ENCODE results near the gene DNAH6.
"Not testable (repeated sequence)": the region's sequence is repeated elsewhere in the genome, so short reads cannot be mapped to it uniquely, and the experiment has no call there.

The DNAH6 gene

GRCh38 chr2:84865181-84865783, 349.0 kb downstream of the DNAH6 start:
- Histone ChIP-seq H2AFZ (ENCODE audit: low read depth, low read length, severe bottlenecking) (no peak overlapping the region), H3K36me3 (ENCODE audit: low read length) (no peaks in the 10 kb centered on the region), H4K20me1 (ENCODE audit: low read depth, low read length) (no peaks in the 10 kb centered on the region), H3K27ac (ENCODE audit: low read depth, low read length) (no peak overlapping the region), H3K4me3 (ENCODE audit: insufficient read depth, low read length, poor library complexity, severe bottlenecking) (no peak overlapping the region), H3K9me3 (ENCODE audit: insufficient read depth, low read length) (no peaks in the 10 kb centered on the region), H3K9me2 (replicated peaks; ENCODE audit: insufficient read depth, low read length) (no peaks in the 10 kb centered on the region), H3K27me3 (ENCODE audit: low read length) (no peaks in the 10 kb centered on the region), H3K79me2 (ENCODE audit: insufficient read depth, low read length) (no peaks in the 10 kb centered on the region), H3F3A (ENCODE audit: insufficient read depth) (no peaks in the 10 kb centered on the region), H3K9ac (ENCODE audit: low read length) (no peak overlapping the region), H3K4me2 (ENCODE audit: low read depth, low read length, poor library complexity, severe bottlenecking) (no peak overlapping the region)
- TF ChIP-seq CTCF (IDR thresholded peaks at IDR 0.05; ENCODE audit: insufficient read depth, low read length, poor library complexity, severe bottlenecking) (peak; percentile 43), EZH2phosphoT487 (conservative IDR thresholded peaks at IDR 0.05; ENCODE audit: low read length) (no peak)

GRCh38 chr2:84866122-84866521, 349.8 kb downstream of the DNAH6 start:
- no peaks in the 10 kb centered on the region for H3K9me3 ChIP-seq (ENCODE audit: insufficient read depth, low read length)
- H3K4me3 ChIP-seq (ENCODE audit: insufficient read depth, low read length, poor library complexity, severe bottlenecking): no peak overlapping the region
- H3K27ac ChIP-seq (ENCODE audit: low read depth, low read length): no peak overlapping the region
- H3K79me2 ChIP-seq (ENCODE audit: insufficient read depth, low read length): no peaks in the 10 kb centered on the region
- H3K36me3 ChIP-seq (ENCODE audit: low read length): no peaks in the 10 kb centered on the region
- H3K4me2 ChIP-seq (ENCODE audit: low read depth, low read length, poor library complexity, severe bottlenecking): no peak overlapping the region
- TF ChIP-seq CTCF (IDR thresholded peaks at IDR 0.05; ENCODE audit: insufficient read depth, low read length, poor library complexity, severe bottlenecking) (no peak), EZH2phosphoT487 (conservative IDR thresholded peaks at IDR 0.05; ENCODE audit: low read length) (no peak)
- H4K20me1 ChIP-seq (ENCODE audit: low read depth, low read length): no peaks in the 10 kb centered on the region
- no peak overlapping the region for H3K9ac ChIP-seq (ENCODE audit: low read length)
- H3K9me2 ChIP-seq (replicated peaks; ENCODE audit: insufficient read depth, low read length): no peaks in the 10 kb centered on the region
- H3F3A ChIP-seq (ENCODE audit: insufficient read depth): no peaks in the 10 kb centered on the region
- no peaks in the 10 kb centered on the region for H3K27me3 ChIP-seq (ENCODE audit: low read length)
- no peak overlapping the region for H2AFZ ChIP-seq (ENCODE audit: low read depth, low read length, severe bottlenecking)

GRCh38 chr2:84868327-84868726, 352.0 kb downstream of the DNAH6 start:
- not testable (repeated sequence) for H3K9ac ChIP-seq (ENCODE audit: low read length); H4K20me1 ChIP-seq (ENCODE audit: low read depth, low read length); H3K9me3 ChIP-seq (ENCODE audit: insufficient read depth, low read length); H3K79me2 ChIP-seq (ENCODE audit: insufficient read depth, low read length); H3K36me3 ChIP-seq (ENCODE audit: low read length); H3K9me2 ChIP-seq (replicated peaks; ENCODE audit: insufficient read depth, low read length); H2AFZ ChIP-seq (ENCODE audit: low read depth, low read length, severe bottlenecking); H3K4me3 ChIP-seq (ENCODE audit: insufficient read depth, low read length, poor library complexity, severe bottlenecking); H3K4me2 ChIP-seq (ENCODE audit: low read depth, low read length, poor library complexity, severe bottlenecking); H3K27ac ChIP-seq (ENCODE audit: low read depth, low read length); H3F3A ChIP-seq (ENCODE audit: insufficient read depth); H3K27me3 ChIP-seq (ENCODE audit: low read length)
